CD14-positive monocyte (primary cell): ENCODE data around the gene TINAGL1. TPM values are rescaled to one million over a fixed set of nuclear protein-coding genes. Genes with fewer than 3 reads are reported as not detected.

Experiments
- DNase-seq, 3 donors: peaks; one replicate each; pipeline ENCODE4 v3.0.0-alpha.2; 2011 to 2022
- H2AFZ ChIP-seq: 2 replicates; pipeline ENCODE4 v1.6.0; 2012; ENCODE audit warnings: mild to moderate bottlenecking, low read depth, low read length, inconsistent platforms; ENCODE audit not compliant: insufficient read depth, poor library complexity, severe bottlenecking
- H3K27ac ChIP-seq, 2 donors: 1 replicate in 1 of 2; 2 replicates in 1 of 2; pipeline ENCODE4 v1.5.1; 2012 to 2013; ENCODE audit warnings: low read length in 2 of 2, control low read depth in 1 of 2, inconsistent platforms in 1 of 2, low read depth in 1 of 2, mild to moderate bottlenecking in 1 of 2
- H3K27me3 ChIP-seq, 2 donors: one replicate each; pipeline versions ENCODE4 v1.6.0 to v1.6.1; 2011 to 2013; ENCODE audit warnings: low read length in 2 of 2; ENCODE audit not compliant: control insufficient read depth in 2 of 2, insufficient read depth in 2 of 2
- H3K36me3 ChIP-seq, 2 donors: replicated peaks in 1 of 2; 1 replicate in 1 of 2; 2 replicates in 1 of 2; pipeline versions ENCODE4 v1.5.1 to v1.6.1; 2012 to 2013; ENCODE audit warnings: low read length in 2 of 2, control low read depth in 1 of 2, inconsistent platforms in 1 of 2, mild to moderate bottlenecking in 1 of 2; ENCODE audit not compliant: insufficient read depth in 2 of 2, control insufficient read depth in 1 of 2
- H3K4me1 ChIP-seq, 2 donors: 1 replicate in 1 of 2; 2 replicates in 1 of 2; pipeline versions ENCODE4 v1.5.1 to v1.6.1; 2012 to 2013; ENCODE audit warnings: low read length in 2 of 2, control low read depth in 1 of 2, inconsistent platforms in 1 of 2, mild to moderate bottlenecking in 1 of 2, moderate library complexity in 1 of 2; ENCODE audit not compliant: insufficient read depth in 2 of 2, control insufficient read depth in 1 of 2
- H3K4me2 ChIP-seq: replicated peaks from 2 replicates; pipeline ENCODE3; 2012; ENCODE audit warnings: low read length, moderate library complexity, mild to moderate bottlenecking; ENCODE audit not compliant: poor library complexity, severe bottlenecking; ENCODE audit errors: extremely low read depth
- H3K4me3 ChIP-seq, 3 experiments: fragments of 200-600 bp in 1 of 3; sonication (generic) in 1 of 3; replicated peaks in 1 of 3; 1 replicate in 2 of 3; 2 replicates in 1 of 3; pipeline ENCODE4 v1.5.1; 2011 to 2013; ENCODE audit warnings: low read length in 3 of 3, mild to moderate bottlenecking in 3 of 3, control low read depth in 2 of 3, low read depth in 2 of 3, inconsistent platforms in 1 of 3, moderate library complexity in 1 of 3
- H3K79me2 ChIP-seq: 2 replicates; pipeline ENCODE4 v1.6.0; 2012; ENCODE audit warnings: mild to moderate bottlenecking, control low read depth, inconsistent platforms, low read length, moderate library complexity; ENCODE audit not compliant: insufficient read depth
- H3K9ac ChIP-seq: 2 replicates; pipeline ENCODE4 v1.6.0; 2017; ENCODE audit warnings: low read length, mild to moderate bottlenecking; ENCODE audit not compliant: insufficient read depth, poor library complexity, severe bottlenecking
- H3K9me3 ChIP-seq, 2 donors: replicated peaks in 1 of 2; 1 replicate in 1 of 2; 2 replicates in 1 of 2; pipeline versions ENCODE4 v1.5.1 to v1.6.1; 2012 to 2013; ENCODE audit warnings: low read length in 2 of 2, control low read depth in 1 of 2; ENCODE audit not compliant: control insufficient read depth in 1 of 2, insufficient read depth in 1 of 2
- H4K20me1 ChIP-seq: 2 replicates; pipeline ENCODE4 v1.6.0; 2012; ENCODE audit warnings: mild to moderate bottlenecking, low read length, control low read depth, moderate library complexity; ENCODE audit not compliant: insufficient read depth
- H3K27ac Mint-ChIP-seq, 7 donors: one replicate each; pipeline ENCODE4 v1.8.0; 2020; ENCODE audit warnings: mild to moderate bottlenecking in 7 of 7, mixed read lengths in 7 of 7, moderate library complexity in 6 of 7, inconsistent platforms in 2 of 7
- H3K27me3 Mint-ChIP-seq, 3 donors: one replicate each; pipeline ENCODE4 v1.8.0; 2021 to 2022; ENCODE audit warnings: low read depth in 3 of 3, mild to moderate bottlenecking in 3 of 3, mixed read lengths in 3 of 3, moderate library complexity in 3 of 3, inconsistent platforms in 1 of 3
- H3K36me3 Mint-ChIP-seq, 2 donors: one replicate each; pipeline ENCODE4 v1.8.0; 2020; ENCODE audit warnings: mixed read lengths in 2 of 2, inconsistent platforms in 1 of 2, mild to moderate bottlenecking in 1 of 2
- H3K4me1 Mint-ChIP-seq: one replicate; pipeline ENCODE4 v1.8.0; 2020; ENCODE audit warnings: mild to moderate bottlenecking, mixed read lengths
- H3K4me3 Mint-ChIP-seq, 2 donors: one replicate each; pipeline ENCODE4 v1.8.0; 2020; ENCODE audit warnings: mild to moderate bottlenecking in 2 of 2, mixed read lengths in 2 of 2, moderate library complexity in 1 of 2
- H3K9me3 Mint-ChIP-seq, 7 donors: one replicate each; pipeline ENCODE4 v1.8.0; 2020 to 2022; ENCODE audit warnings: mixed read lengths in 7 of 7, mild to moderate bottlenecking in 6 of 7, moderate library complexity in 6 of 7, inconsistent platforms in 2 of 7
- CTCF ChIP-seq: fragments of 200-600 bp; IDR thresholded peaks from one replicate; pipeline ENCODE4 v1.8.0; 2022; ENCODE audit warnings: antibody characterized with exemption, mild to moderate bottlenecking
- WGBS: methylation state at CpG from one replicate; pipeline ENCODE4 v1.1.5; 2013; ENCODE audit warnings: missing lambda C conversion rate; ENCODE audit not compliant: insufficient coverage; 5-methylcytosine and 5-hydroxymethylcytosine counted together
- intact Hi-C, 2 donors: fragments of 100-400 bp; cut with micrococcal nuclease; formaldehyde crosslinking; loops; one replicate each; pipeline versions ENCODE4 v1.15.0 to v1.15.1; 2023
- polyA plus RNA-seq, 3 donors: library from polyadenylated mRNA; depleted of rRNA in 1 of 3; unstranded in 2 of 3; stranded (reverse) in 1 of 3; fragments of 300-500 nt in 2 of 3; fragments of >200 nt in 1 of 3; fragmentation: Illumina TruSeq in 2 of 3; gene quantifications; 1 replicate in 2 of 3; 2 replicates in 1 of 3; pipeline ENCODE4 v1.2.3, GENCODE V29; 2012 to 2021

TINAGL1 gene
- polyA plus RNA-seq, 3 donors: 0.07 TPM; not detected in 2

- Mint-ChIP-seq H3K27me3 (peaks cover 0 to 2% (median 0%) of the 10 kb centered on the region in 3 donors), H3K4me1 (peaks cover 16% of the 10 kb centered on the region), H3K36me3 (peaks cover 67 to 68% of the 10 kb centered on the region in 2 donors), H3K27ac (peak overlapping the region in 1 of 7 donors; percentile 10), H3K4me3 (no peak overlapping the region), H3K9me3 (peaks cover 0 to 2% (median 0%) of the 10 kb centered on the region in 7 donors)
- H3K79me2 ChIP-seq: no peaks in the 10 kb centered on the region
- no peaks in the 10 kb centered on the region for H4K20me1 ChIP-seq
- no peak for DNase-seq
- TF ChIP-seq CTCF: no peak
- no peaks in the 10 kb centered on the region for H3K9me3 ChIP-seq
- H3K4me3 ChIP-seq: no peak overlapping the region
- intact Hi-C loops: no loop called here
- WGBS: 100% methylated on average over 6 of the region's 13 CpGs
- H3K27me3 ChIP-seq: no peaks in the 10 kb centered on the region
- H2AFZ ChIP-seq: no peak overlapping the region
- H3K9ac ChIP-seq: no peak overlapping the region
- peaks cover 50 to 62% of the 10 kb centered on the region in 2 donors for H3K36me3 ChIP-seq
- H3K27ac ChIP-seq: no peak overlapping the region
- no peak overlapping the region for H3K4me2 ChIP-seq
- H3K4me1 ChIP-seq: peaks cover 9 to 14% of the 10 kb centered on the region in 2 donors
Measured at GRCh38 chr1:31627301-31627929, 51.1 kb downstream of the TINAGL1 start.

- H2AFZ ChIP-seq: no peak overlapping the region
- no peak for DNase-seq
- no peaks in the 10 kb centered on the region for H3K79me2 ChIP-seq
- no peaks in the 10 kb centered on the region for H4K20me1 ChIP-seq
- no peak overlapping the region for H3K9ac ChIP-seq
- Mint-ChIP-seq H3K4me1 (peaks cover 16% of the 10 kb centered on the region), H3K9me3 (peaks cover 0 to 2% (median 0%) of the 10 kb centered on the region in 7 donors), H3K4me3 (no peak overlapping the region), H3K27me3 (peaks cover 0 to 2% (median 0%) of the 10 kb centered on the region in 3 donors), H3K27ac (peak overlapping the region in 1 of 7 donors; percentile 72), H3K36me3 (peaks cover 73 to 74% of the 10 kb centered on the region in 2 donors)
- no peaks in the 10 kb centered on the region for H3K27me3 ChIP-seq
- H3K4me2 ChIP-seq: no peak overlapping the region
- peaks cover 56 to 68% of the 10 kb centered on the region in 2 donors for H3K36me3 ChIP-seq
- no peak for TF ChIP-seq CTCF
- no peak overlapping the region for H3K27ac ChIP-seq
- intact Hi-C loops: no loop called here
- H3K9me3 ChIP-seq: no peaks in the 10 kb centered on the region
- WGBS: 84% methylated on average over 7 of the region's 11 CpGs
- peaks cover 9 to 14% of the 10 kb centered on the region in 2 donors for H3K4me1 ChIP-seq
- H3K4me3 ChIP-seq: no peak overlapping the region
Measured at GRCh38 chr1:31627930-31628559, 51.7 kb downstream of the TINAGL1 start.
